HG02610 (cell line): Measurements from ENCODE around the gene AGXT.
A peak's percentile ranks its signal among the peaks of the same experiment; 100 is the strongest.

Experiments used
- ATAC-seq: cut with Tn5 transposase; IDR thresholded peaks from one replicate; pipeline ENCODE4 v1.9.1; 2021; ENCODE audit warnings: mild to moderate bottlenecking, moderate library complexity; ENCODE audit not compliant: unreplicated experiment

Gene AGXT

GRCh38 chr2:240868286-240869108 lies at the start of gene AGXT:
TSS of gene AGXT (plus strand) at chr2:240868824. CDS start at chr2:240868866, 42 bp downstream.
- ATAC-seq = no peak

- ATAC-seq = no peak
Observed at GRCh38 chr2:240819126-240819857, 49.3 kb upstream of the AGXT start.

GRCh38 chr2:240819858-240820606 lies 48.6 kb upstream of the AGXT start, which contains the start of gene KIF1A:
TSS of gene KIF1A (minus strand) at chr2:240820219. CDS start at chr2:240797752, 22,467 bp downstream.
- no peak for ATAC-seq

- no peak for ATAC-seq
Observed at GRCh38 chr2:240820607-240821428, 47.8 kb upstream of the AGXT start.

DNA sequence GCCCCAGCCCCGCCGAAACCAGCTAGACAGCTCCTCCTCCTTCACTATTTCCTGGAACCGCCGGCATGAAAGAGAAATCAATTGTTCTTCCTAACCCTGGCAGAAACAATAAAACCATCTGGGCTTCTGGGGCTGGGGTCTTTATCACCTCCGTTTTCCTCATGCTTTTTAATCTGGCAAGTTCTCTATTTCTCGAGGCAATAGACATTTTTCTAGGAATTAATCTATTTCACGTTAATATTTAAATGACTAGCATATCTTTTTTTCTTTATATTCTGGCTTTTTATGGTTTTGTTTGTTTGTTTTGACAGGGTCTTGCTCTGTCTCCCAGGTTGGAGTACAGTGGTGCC lies 47.2 kb upstream of the AGXT start:
- ATAC-seq = no peak

DNA sequence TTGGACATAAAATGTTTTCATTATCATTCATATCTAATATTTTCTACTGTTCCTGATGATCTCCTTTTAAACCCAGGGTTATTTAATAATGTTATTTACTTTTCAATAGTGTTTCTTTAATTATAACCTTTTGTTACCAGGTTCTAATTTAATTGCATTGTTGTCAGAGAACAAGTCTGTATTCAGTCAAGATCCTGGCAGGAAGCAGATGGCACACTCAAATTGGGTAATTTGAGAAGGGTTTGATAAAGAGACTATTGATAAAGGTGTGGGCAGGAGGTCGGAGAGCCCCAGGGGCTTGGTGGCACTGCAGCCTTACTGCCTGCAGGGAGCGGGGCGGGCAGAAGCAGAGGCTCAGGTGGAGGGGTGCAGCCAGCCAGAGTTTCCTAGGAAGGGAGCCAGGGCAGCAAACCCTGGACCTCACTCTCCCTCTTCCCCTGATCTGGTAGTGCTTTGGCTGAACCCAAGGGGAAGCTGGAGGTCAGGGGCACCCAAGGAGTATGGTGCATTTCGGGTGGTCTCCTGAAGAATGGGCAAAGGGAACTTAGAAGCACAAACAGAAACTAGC lies 46.3 kb upstream of the AGXT start:
- ATAC-seq = no peak

- no peak for ATAC-seq
Observed at GRCh38 chr2:240823449-240824336, 44.9 kb upstream of the AGXT start.

DNA sequence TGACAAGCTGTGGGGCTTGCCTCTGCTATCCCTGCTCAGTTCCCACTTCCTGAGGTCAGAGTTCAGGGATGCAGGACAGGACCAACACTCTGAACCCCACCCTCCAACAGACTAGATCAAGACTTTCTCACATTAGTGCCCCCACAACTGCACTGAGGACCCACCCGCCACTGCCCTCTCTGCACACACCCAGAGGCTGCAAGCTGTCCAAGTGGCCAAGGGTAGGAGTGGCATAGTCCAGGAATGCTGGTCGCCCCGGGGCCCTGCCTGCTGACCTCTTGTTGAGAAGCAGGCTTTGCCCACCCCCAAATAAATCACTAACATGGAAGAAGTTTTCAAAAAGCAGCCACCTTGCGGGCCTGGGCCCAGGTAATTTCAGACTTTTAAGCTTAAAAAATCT lies 43.1 kb upstream of the AGXT start:
- ATAC-seq = no peak

DNA sequence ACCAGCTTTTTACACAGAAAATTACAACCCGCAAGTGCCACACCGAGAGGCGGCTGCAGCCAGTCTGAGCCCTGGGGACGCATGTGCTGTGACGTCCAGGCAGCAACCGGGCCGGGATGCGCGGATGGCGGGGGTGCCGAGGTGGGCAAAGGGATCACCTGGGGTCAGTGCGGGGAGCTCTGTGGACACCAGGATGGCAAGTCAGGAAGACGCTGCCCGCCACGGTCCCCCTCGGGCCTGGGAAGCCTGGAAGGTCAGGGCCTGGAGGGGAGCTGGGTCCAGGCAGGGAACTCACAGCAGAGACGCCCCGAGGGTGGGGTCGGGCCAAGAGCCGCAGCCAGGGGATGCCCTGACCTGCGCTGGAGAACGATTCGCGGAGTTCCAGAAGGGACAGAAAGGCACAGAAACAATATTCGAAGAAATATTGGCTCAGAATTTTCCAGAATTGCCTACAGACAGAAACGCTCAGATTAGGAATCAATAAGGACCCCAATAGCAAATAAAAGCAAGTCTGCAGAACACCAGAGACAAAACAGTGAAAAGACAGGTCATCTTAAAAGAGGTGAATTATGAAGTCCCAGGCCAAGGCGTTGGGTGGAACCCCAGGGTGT lies 36.9 kb upstream of the AGXT start:
- ATAC-seq = no peak

GRCh38 chr2:240832205-240832727 lies 36.4 kb upstream of the AGXT start:
- ATAC-seq = peak; percentile 76

DNA sequence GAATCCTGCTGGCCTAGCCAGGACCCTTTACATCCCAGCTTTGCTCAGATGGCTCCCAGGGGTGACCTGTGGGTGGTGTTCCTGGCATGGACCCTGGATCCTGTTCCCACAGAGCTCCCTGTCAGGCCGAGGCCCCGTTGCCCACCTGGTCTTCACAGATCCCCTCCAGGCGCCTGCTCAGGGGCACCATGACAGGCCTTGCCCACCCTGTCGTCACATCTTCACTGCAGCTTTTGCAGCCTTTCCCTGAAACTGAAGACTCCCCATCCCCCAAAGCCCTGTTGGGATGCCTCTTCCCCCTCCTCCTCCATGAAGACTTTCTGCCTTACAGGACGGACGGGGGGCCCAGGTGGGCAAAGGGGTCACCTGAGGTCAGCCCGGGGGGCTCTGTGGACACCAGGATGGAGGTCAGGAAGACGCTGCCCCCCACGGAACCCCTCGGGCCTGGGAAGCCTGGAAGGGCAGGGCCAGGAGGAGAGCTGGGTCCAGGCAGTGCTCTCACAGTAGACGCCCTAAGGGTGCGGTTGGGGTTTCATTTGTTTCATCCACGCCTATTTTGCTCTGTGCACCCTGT lies 35.6 kb upstream of the AGXT start:
- ATAC-seq = no peak

DNA sequence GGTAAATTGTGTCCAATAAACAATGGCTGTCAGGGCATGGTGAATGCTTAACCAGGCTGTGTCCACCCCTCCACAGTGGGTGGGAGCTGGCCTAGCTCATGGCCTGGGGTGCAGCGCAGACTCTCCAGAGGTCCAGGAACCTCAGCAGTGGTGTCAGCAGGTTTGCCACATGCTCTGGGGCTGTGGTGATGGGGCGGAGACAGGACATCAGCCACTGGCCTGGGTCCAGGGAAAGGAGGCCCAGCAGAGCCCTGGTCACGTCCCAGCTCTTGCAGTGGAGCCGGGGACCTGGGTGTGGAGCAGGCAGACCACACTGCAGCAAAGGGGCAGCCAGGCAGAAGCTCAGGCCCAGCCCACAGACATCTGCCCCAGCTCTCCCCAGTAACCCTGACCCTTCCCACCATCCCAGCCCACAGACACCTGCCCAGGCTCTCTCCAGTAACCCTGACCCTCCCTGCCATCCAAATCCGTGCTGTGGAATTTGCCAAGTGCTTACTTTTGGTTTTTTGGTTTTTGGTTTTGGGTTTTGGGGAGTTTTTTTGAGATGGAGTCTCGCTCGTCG lies 34.8 kb upstream of the AGXT start:
- no peak for ATAC-seq

- no peak for ATAC-seq
Observed at GRCh38 chr2:240834377-240834975, 34.1 kb upstream of the AGXT start.

DNA sequence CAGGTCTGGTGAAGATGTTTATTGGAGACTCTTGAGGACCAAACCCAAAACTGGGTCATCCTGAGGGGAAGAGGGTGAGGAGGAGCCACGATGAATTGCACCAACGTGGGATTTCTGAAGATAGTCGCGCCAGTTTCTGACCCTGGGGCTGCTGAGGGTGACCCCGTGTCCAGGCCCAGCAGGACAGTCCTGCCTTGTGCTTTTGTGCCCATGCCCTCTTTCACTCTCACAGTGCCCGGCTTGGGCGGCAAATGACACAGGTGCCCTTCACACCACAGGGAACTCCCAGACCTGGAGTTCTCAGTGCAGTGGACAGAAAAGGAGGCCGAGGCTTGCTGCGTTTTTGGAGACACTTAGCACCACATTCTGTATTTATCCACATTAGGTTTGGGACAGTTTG lies 33.1 kb upstream of the AGXT start:
- no peak for ATAC-seq

DNA sequence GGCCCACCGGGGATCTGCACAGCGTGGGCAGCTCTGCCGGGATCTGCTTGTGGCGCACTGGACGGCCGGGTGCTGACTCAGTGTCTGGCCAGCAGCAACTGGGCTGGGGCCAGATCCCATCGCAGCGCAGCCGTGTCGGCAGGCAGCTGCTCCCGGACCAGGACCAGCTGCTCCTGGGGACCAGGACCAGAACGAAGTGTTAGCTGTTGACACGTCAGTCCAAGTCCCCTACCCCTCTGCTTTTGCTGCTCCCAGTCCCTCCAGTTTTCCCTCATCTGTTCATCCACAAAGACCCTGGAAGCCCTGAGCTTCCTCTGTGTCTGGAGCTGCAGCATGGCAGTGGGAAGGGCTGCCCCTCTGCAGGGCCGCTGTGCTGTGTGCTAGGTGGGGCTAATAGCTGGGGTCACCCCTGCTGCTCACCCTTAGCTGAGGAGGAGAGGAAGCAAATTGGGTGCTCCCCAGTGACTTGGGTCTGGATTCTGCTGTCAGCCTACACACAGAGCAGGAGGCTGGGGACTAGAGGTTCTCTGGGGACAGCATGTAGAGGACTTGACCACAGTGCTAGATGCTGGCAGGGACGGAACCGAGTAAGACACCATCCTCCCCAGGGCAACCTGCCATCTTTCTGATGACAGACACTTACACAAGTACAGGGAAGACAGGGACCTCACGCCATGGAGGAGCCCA lies 31.7 kb upstream of the AGXT start:
- ATAC-seq = no peak

DNA sequence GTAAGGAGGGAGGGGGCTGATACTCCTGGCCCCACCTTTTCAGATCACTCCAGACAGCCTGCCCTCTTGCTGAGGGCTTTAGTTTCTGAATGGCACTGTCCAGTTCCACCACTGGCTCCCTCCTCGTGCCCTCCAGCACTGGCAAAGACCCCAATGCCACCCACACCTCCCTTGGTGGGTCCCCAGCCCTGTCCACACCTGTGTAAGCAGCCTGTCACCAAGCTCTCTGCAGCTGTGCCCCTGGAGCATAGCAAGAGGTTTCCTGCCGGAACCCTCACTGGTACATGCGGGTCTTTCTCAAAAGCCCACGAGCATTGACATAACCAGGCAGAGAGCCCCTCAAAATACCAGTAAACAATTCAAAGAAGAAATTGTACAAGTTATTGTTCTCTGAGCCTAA lies 31.0 kb upstream of the AGXT start:
- no peak for ATAC-seq
